ENCODE data around the gene SETD4.

DNA sequence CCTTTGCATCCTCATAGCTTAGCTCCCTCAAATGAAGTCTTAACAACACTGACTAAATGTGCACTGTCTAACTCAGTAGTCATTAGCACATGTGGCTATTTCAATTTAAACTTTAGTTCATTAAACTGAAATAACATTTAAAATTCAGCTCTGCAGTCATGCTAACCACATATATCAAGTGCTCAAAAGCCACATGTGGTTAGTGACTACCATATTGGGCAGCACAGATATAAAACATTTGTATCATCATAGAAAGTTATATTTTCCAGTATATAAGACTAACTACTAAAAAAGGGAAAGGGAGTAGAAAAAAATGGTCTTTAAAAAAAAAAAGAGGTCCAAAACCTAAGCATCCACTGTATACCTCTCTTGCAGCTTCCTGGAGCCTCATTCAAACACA is 64.1 kb downstream of the SETD4 start:
- TF ChIP-seq, protein P1, sequence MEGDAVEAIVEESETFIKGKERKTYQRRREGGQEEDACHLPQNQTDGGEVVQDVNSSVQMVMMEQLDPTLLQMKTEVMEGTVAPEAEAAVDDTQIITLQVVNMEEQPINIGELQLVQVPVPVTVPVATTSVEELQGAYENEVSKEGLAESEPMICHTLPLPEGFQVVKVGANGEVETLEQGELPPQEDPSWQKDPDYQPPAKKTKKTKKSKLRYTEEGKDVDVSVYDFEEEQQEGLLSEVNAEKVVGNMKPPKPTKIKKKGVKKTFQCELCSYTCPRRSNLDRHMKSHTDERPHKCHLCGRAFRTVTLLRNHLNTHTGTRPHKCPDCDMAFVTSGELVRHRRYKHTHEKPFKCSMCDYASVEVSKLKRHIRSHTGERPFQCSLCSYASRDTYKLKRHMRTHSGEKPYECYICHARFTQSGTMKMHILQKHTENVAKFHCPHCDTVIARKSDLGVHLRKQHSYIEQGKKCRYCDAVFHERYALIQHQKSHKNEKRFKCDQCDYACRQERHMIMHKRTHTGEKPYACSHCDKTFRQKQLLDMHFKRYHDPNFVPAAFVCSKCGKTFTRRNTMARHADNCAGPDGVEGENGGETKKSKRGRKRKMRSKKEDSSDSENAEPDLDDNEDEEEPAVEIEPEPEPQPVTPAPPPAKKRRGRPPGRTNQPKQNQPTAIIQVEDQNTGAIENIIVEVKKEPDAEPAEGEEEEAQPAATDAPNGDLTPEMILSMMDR (conservative IDR thresholded peaks at IDR 0.05 in 1 of 2, IDR thresholded peaks at IDR 0.05 in 1 of 2; ENCODE audit: low read depth in 1 of 2, low read length in 2 of 2), result no peak
- TF ChIP-seq EZH2 (IDR thresholded peaks at IDR 0.05; ENCODE audit: low read length, missing control alignments), result no peak
